Activated naive CD8-positive, alpha-beta T cell treated with anti-CD3 and anti-CD28 coated beads, Interleukin-2, amount 10 ng/mL, durations not matched to agents 7 days and 5 days (primary cell): ENCODE measurements around the gene TTPAL. TPM values are rescaled to one million over a fixed set of nuclear protein-coding genes. Genes with fewer than 3 reads are reported as not detected.

Experiments
- ATAC-seq: fragments of 150-1000 bp; cut with Tn5 transposase; one replicate; pipeline ENCODE4 v1.10.0; 2021; ENCODE audit warnings: low read depth, moderate library complexity
- POLR2A ChIA-PET: fragments of 350-600 bp; sonication (Branson Sonifier 250); formaldehyde crosslinking; loops from one replicate; lab custom pipeline; 2021; ENCODE audit warnings: antibody characterized with exemption; lab: Charles Lee
- DNase-seq: peaks from one replicate; pipeline ENCODE4 v3.0.0; 2021
- H3K27ac Mint-ChIP-seq: one replicate; pipeline ENCODE4 v1.8.0; 2022; ENCODE audit warnings: mild to moderate bottlenecking, mixed read lengths
- H3K27me3 Mint-ChIP-seq: one replicate; pipeline ENCODE4 v1.8.0; 2022; ENCODE audit warnings: mild to moderate bottlenecking, moderate library complexity, mixed read lengths
- H3K36me3 Mint-ChIP-seq: one replicate; pipeline ENCODE4 v1.8.0; 2021; ENCODE audit warnings: mild to moderate bottlenecking, mixed read lengths
- H3K4me1 Mint-ChIP-seq: one replicate; pipeline ENCODE4 v1.8.0; 2021; ENCODE audit warnings: mixed read lengths
- H3K4me3 Mint-ChIP-seq: one replicate; pipeline ENCODE4 v1.8.0; 2022; ENCODE audit warnings: mild to moderate bottlenecking, moderate library complexity, mixed read lengths
- H3K9me3 Mint-ChIP-seq: one replicate; pipeline ENCODE4 v1.8.0; 2021; ENCODE audit warnings: mixed read lengths
- total RNA-seq, 2 experiments: library from RNA; stranded (reverse); gene quantifications; one replicate each; pipeline ENCODE4 v1.2.3, GENCODE V29; 2021

Gene TTPAL
- total RNA-seq, 2 experiments from 2014 or later = 16.4 to 16.9 TPM

- Mint-ChIP-seq H3K9me3 (no peaks in the 10 kb centered on the region), H3K4me1 (peaks cover 1% of the 10 kb centered on the region), H3K27ac (no peak overlapping the region), H3K4me3 (no peak overlapping the region), H3K27me3 (no peaks in the 10 kb centered on the region), H3K36me3 (peaks cover 13% of the 10 kb centered on the region)
- ATAC-seq (no peak), DNase-seq (no peak)
- POLR2A ChIA-PET = no interaction called here
Observed at GRCh38 chr20:44485830-44486198, 10.1 kb downstream of the TTPAL start.

- no peaks in the 10 kb centered on the region for H3K27me3 Mint-ChIP-seq
- ATAC-seq = no peak
- H3K27ac Mint-ChIP-seq = no peak overlapping the region
- POLR2A ChIA-PET = no interaction called here
- peaks cover 6% of the 10 kb centered on the region for H3K4me1 Mint-ChIP-seq
- peaks cover 15% of the 10 kb centered on the region for H3K36me3 Mint-ChIP-seq
- DNase-seq = no peak
- no peaks in the 10 kb centered on the region for H3K9me3 Mint-ChIP-seq
- H3K4me3 Mint-ChIP-seq = no peak overlapping the region
Observed at GRCh38 chr20:44488551-44488950, 12.9 kb downstream of the TTPAL start.

- no peak for DNase-seq
- H3K27me3 Mint-ChIP-seq = no peaks in the 10 kb centered on the region
- H3K4me3 Mint-ChIP-seq = no peak overlapping the region
- no peak overlapping the region for H3K27ac Mint-ChIP-seq
- H3K36me3 Mint-ChIP-seq = peaks cover 20% of the 10 kb centered on the region
- POLR2A ChIA-PET = no interaction called here
- ATAC-seq = no peak
- no peaks in the 10 kb centered on the region for H3K9me3 Mint-ChIP-seq
- H3K4me1 Mint-ChIP-seq = peaks cover 6% of the 10 kb centered on the region
Observed at GRCh38 chr20:44489223-44489622, 13.5 kb downstream of the TTPAL start.

GRCh38 chr20:44489931-44490330, 14.3 kb downstream of the TTPAL start:
- POLR2A ChIA-PET = no interaction called here
- no peak overlapping the region for H3K27ac Mint-ChIP-seq
- no peaks in the 10 kb centered on the region for H3K27me3 Mint-ChIP-seq
- DNase-seq (no peak), ATAC-seq (no peak)
- peaks cover 6% of the 10 kb centered on the region for H3K4me1 Mint-ChIP-seq
- H3K4me3 Mint-ChIP-seq = no peak overlapping the region
- H3K9me3 Mint-ChIP-seq = no peaks in the 10 kb centered on the region
- H3K36me3 Mint-ChIP-seq = peaks cover 19% of the 10 kb centered on the region

GRCh38 chr20:44491635-44492395, 16.1 kb downstream of the TTPAL start:
- peaks cover 7% of the 10 kb centered on the region for H3K4me1 Mint-ChIP-seq
- peaks cover 26% of the 10 kb centered on the region for H3K36me3 Mint-ChIP-seq

GRCh38 chr20:44494266-44494665, 18.6 kb downstream of the TTPAL start:
- POLR2A ChIA-PET = interaction anchor here (1.1 to 1.6 kb wide), 2 partner anchors 18 to 104 kb away, joined by 4 read pairs; no protein-coding TSS in a partner anchor
- peaks cover 8% of the 10 kb centered on the region for H3K4me1 Mint-ChIP-seq
- peaks cover 42% of the 10 kb centered on the region for H3K36me3 Mint-ChIP-seq
- DNase-seq (no peak), ATAC-seq (no peak)
- no peaks in the 10 kb centered on the region for H3K27me3 Mint-ChIP-seq
- H3K27ac Mint-ChIP-seq = no peak overlapping the region
- no peaks in the 10 kb centered on the region for H3K9me3 Mint-ChIP-seq
- no peak overlapping the region for H3K4me3 Mint-ChIP-seq

More at GRCh38 chr20:44491635-44492395, 16.1 kb downstream of the TTPAL start:
- DNase-seq (no peak), ATAC-seq (no peak)
- Mint-ChIP-seq H3K4me3 (no peak overlapping the region), H3K9me3 (no peaks in the 10 kb centered on the region), H3K27ac (no peak overlapping the region), H3K27me3 (no peaks in the 10 kb centered on the region)
- POLR2A ChIA-PET = interaction anchor here (1.1 kb wide), 1 partner anchor 16 kb away, joined by 3 read pairs; the partner anchor contains the start of gene TTPAL

- H3K9me3 Mint-ChIP-seq = no peaks in the 10 kb centered on the region
- no peaks in the 10 kb centered on the region for H3K27me3 Mint-ChIP-seq
- POLR2A ChIA-PET = interaction anchor here (1.1 to 1.6 kb wide), 2 partner anchors 18 to 104 kb away, joined by 4 read pairs; no protein-coding TSS in a partner anchor
- no peak for DNase-seq
- H3K4me3 Mint-ChIP-seq = no peak overlapping the region
- H3K4me1 Mint-ChIP-seq = peaks cover 8% of the 10 kb centered on the region
- peaks cover 42% of the 10 kb centered on the region for H3K36me3 Mint-ChIP-seq
- no peak for ATAC-seq
- no peak overlapping the region for H3K27ac Mint-ChIP-seq
Observed at GRCh38 chr20:44494681-44495080, 19.0 kb downstream of the TTPAL start.

- DNase-seq (no peak), ATAC-seq (no peak)
- Mint-ChIP-seq H3K4me1 (peaks cover 8% of the 10 kb centered on the region), H3K27ac (no peak overlapping the region), H3K4me3 (no peak overlapping the region), H3K9me3 (no peaks in the 10 kb centered on the region), H3K36me3 (peaks cover 44% of the 10 kb centered on the region), H3K27me3 (no peaks in the 10 kb centered on the region)
- POLR2A ChIA-PET = interaction anchor here (1.1 to 1.6 kb wide), 2 partner anchors 19 to 103 kb away, joined by 4 read pairs; no protein-coding TSS in a partner anchor
Observed at GRCh38 chr20:44495257-44495656, 19.6 kb downstream of the TTPAL start.

- H3K27me3 Mint-ChIP-seq = no peaks in the 10 kb centered on the region
- H3K36me3 Mint-ChIP-seq = peaks cover 45% of the 10 kb centered on the region
- H3K27ac Mint-ChIP-seq = no peak overlapping the region
- H3K9me3 Mint-ChIP-seq = no peaks in the 10 kb centered on the region
- DNase-seq = no peak
- H3K4me1 Mint-ChIP-seq = peaks cover 8% of the 10 kb centered on the region
- POLR2A ChIA-PET = interaction anchor here (1.6 kb wide), 1 partner anchor 103 kb away, joined by 4 read pairs; no protein-coding TSS in a partner anchor
- ATAC-seq = no peak
- no peak overlapping the region for H3K4me3 Mint-ChIP-seq
Observed at GRCh38 chr20:44495802-44496481, 20.3 kb downstream of the TTPAL start.

- Mint-ChIP-seq H3K36me3 (peaks cover 49% of the 10 kb centered on the region), H3K4me3 (no peak overlapping the region), H3K27ac (no peak overlapping the region), H3K9me3 (no peaks in the 10 kb centered on the region), H3K4me1 (peaks cover 6% of the 10 kb centered on the region), H3K27me3 (no peaks in the 10 kb centered on the region)
- ATAC-seq (no peak), DNase-seq (no peak)
- POLR2A ChIA-PET = no interaction called here
Observed at GRCh38 chr20:44496976-44497375, 21.3 kb downstream of the TTPAL start.

- H3K27me3 Mint-ChIP-seq = no peaks in the 10 kb centered on the region
Observed at GRCh38 chr20:44497761-44498160, 22.1 kb downstream of the TTPAL start.

GRCh38 chr20:44500221-44500620, 24.5 kb downstream of the TTPAL start:
- no peak for DNase-seq
- no peak for ATAC-seq
- Mint-ChIP-seq H3K9me3 (no peaks in the 10 kb centered on the region), H3K27me3 (no peaks in the 10 kb centered on the region), H3K4me1 (peaks cover 3% of the 10 kb centered on the region), H3K36me3 (peaks cover 47% of the 10 kb centered on the region), H3K4me3 (no peak overlapping the region), H3K27ac (no peak overlapping the region)
- POLR2A ChIA-PET = no interaction called here

More at GRCh38 chr20:44497761-44498160, 22.1 kb downstream of the TTPAL start:
- H3K4me3 Mint-ChIP-seq = no peak overlapping the region
- no peak overlapping the region for H3K27ac Mint-ChIP-seq
- no peaks in the 10 kb centered on the region for H3K9me3 Mint-ChIP-seq
- peaks cover 51% of the 10 kb centered on the region for H3K36me3 Mint-ChIP-seq
- POLR2A ChIA-PET = no interaction called here
- no peak for DNase-seq
- ATAC-seq = no peak
- H3K4me1 Mint-ChIP-seq = peaks cover 3% of the 10 kb centered on the region

GRCh38 chr20:44501448-44501847, 25.8 kb downstream of the TTPAL start:
- DNase-seq (no peak), ATAC-seq (no peak)
- peaks cover 1% of the 10 kb centered on the region for H3K4me1 Mint-ChIP-seq
- H3K27ac Mint-ChIP-seq = no peak overlapping the region
- peaks cover 36% of the 10 kb centered on the region for H3K36me3 Mint-ChIP-seq
- H3K9me3 Mint-ChIP-seq = no peaks in the 10 kb centered on the region
- H3K27me3 Mint-ChIP-seq = no peaks in the 10 kb centered on the region
- POLR2A ChIA-PET = no interaction called here
- no peak overlapping the region for H3K4me3 Mint-ChIP-seq
